Glomerular visceral epithelial cell (primary cell): ENCODE results near the gene SLCO2B1.

ENCODE experiments used
- DNase-seq: peaks from one replicate; pipeline ENCODE4 v3.0.0-alpha.2; 2016; ENCODE audit errors: extremely low spot score

SLCO2B1 gene

DNA sequence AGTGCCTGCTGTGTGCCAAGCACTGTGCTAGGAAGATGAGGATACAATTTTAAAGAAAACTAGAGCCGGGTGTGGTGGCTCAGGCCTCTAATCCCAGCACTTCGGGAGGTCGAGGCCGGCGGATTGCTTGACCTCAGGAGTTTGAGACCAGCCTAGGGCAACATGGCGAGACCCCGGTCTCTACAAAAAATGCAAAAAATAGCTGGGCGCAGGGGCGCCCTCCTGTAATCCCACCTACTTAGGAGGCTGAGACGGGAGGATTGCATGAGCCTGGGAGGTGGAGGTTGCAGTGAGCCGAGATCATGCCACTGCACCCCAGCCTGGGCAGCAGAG, 98.0 kb downstream of the SLCO2B1 start:
- DNase-seq = no peak

DNA sequence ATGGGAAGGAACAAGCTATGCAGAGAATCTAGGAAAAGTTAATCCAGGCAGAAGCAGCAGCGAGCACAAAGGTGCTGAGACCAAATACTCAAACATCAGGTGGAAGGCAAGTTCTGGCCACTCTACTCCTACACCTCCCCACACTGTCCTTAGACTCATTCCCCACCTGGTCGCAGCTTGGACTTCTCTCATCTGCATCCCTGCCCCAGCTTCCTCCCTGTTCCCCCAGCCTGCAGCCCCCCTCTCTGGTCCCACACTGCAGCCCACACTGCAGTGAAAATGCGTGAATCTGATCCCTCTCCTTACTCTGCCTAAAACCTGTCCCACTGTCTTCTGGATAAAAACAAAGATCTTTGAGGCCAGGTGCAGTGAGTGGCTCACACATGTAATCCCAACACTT, 98.8 kb downstream of the SLCO2B1 start:
- DNase-seq = no peak

DNA sequence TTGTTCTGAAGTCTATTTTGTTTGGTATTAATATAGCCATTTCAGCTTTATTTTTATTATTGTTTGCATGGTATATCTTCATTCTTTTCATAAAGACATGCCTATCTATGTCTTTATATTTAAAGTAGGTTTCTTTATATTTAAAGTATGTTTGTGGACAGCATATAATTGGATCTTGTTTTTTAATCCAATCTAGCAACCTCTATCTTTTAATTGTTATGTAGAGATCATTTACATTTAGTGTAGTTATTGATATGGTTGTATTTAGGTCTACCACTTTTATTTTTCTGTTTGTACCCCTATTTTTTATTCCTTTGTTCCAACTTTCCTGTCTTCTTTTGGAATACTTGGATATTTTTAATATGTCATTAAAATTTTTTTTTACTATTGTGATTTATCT, 103.4 kb downstream of the SLCO2B1 start:
- DNase-seq = no peak
